Ramos (cell line): Measurements from ENCODE around the gene TBC1D7.

Experiments used
- in situ Hi-C: fragments of 300-500 bp; cut with MboI; formaldehyde crosslinking; loops from one replicate; pipeline ENCODE4 v1.14.3; 2022; ENCODE audit warnings: low sequenced_read_pairs; ENCODE audit not compliant: unreplicated experiment

TBC1D7 gene

GRCh38 chr6:13274707-13275434 is 53.5 kb downstream of the TBC1D7 start:
- in situ Hi-C loops: no loop called here

- in situ Hi-C loops: no loop called here
These were observed 54.2 kb downstream of the TBC1D7 start for GRCh38 chr6:13273931-13274706.

- in situ Hi-C loops: no loop called here
These were observed 55.0 kb downstream of the TBC1D7 start for GRCh38 chr6:13273202-13273930.

GRCh38 chr6:13272131-13273046 is 55.9 kb downstream of the TBC1D7 start:
- in situ Hi-C loops: no loop called here

- in situ Hi-C loops: no loop called here
These were observed 59.3 kb downstream of the TBC1D7 start for GRCh38 chr6:13268913-13269518.

GRCh38 chr6:13267142-13267651 is 61.1 kb downstream of the TBC1D7 start:
- in situ Hi-C loops: no loop called here

- in situ Hi-C loops: no loop called here
These were observed 64.7 kb downstream of the TBC1D7 start for GRCh38 chr6:13263669-13264068.

- in situ Hi-C loops: no loop called here
These were observed 65.8 kb downstream of the TBC1D7 start for GRCh38 chr6:13262302-13263230.

- in situ Hi-C loops: no loop called here
These were observed 66.8 kb downstream of the TBC1D7 start for GRCh38 chr6:13261464-13261994.

GRCh38 chr6:13260831-13261230 is 67.5 kb downstream of the TBC1D7 start:
- in situ Hi-C loops: no loop called here

- in situ Hi-C loops: no loop called here
These were observed 68.2 kb downstream of the TBC1D7 start for GRCh38 chr6:13260101-13260598.

- in situ Hi-C loops: no loop called here
These were observed 68.9 kb downstream of the TBC1D7 start for GRCh38 chr6:13259393-13259792.

GRCh38 chr6:13256266-13257001 is 71.9 kb downstream of the TBC1D7 start:
- in situ Hi-C loops: no loop called here
